Measurements from ENCODE around the gene RRM2. TPM values are rescaled to one million over a fixed set of nuclear protein-coding genes. Genes with fewer than 3 reads are reported as not detected.

RRM2 gene
- total RNA-seq, 1 donor from 2014 or later: 2.3 TPM

DNA sequence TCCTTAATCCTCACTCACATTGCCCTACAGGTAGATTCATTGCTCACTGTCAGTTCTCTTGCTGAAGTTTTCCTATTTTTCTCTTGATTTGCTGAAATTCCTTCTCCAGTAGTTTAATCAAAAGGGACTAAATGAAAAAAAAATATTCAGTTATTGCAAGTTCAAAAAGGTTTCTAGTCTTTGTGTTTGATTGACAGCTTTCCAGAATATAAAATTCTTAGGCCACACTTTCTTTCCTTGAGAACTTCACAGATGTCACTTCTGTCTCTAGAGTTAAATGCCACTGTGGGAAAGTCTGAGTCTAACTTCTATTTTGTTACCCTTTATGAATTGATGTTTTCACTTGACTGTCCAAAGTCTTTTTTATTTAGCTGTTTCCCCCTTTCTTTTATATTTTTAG lies 25.7 kb downstream of the RRM2 start:
- TF ChIP-seq, protein P1, sequence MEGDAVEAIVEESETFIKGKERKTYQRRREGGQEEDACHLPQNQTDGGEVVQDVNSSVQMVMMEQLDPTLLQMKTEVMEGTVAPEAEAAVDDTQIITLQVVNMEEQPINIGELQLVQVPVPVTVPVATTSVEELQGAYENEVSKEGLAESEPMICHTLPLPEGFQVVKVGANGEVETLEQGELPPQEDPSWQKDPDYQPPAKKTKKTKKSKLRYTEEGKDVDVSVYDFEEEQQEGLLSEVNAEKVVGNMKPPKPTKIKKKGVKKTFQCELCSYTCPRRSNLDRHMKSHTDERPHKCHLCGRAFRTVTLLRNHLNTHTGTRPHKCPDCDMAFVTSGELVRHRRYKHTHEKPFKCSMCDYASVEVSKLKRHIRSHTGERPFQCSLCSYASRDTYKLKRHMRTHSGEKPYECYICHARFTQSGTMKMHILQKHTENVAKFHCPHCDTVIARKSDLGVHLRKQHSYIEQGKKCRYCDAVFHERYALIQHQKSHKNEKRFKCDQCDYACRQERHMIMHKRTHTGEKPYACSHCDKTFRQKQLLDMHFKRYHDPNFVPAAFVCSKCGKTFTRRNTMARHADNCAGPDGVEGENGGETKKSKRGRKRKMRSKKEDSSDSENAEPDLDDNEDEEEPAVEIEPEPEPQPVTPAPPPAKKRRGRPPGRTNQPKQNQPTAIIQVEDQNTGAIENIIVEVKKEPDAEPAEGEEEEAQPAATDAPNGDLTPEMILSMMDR (IDR thresholded peaks at IDR 0.05): no peak
- Histone ChIP-seq H3K9me3 (no peaks in the 10 kb centered on the region), H3K27me3 (no peaks in the 10 kb centered on the region), H3K36me3 (no peaks in the 10 kb centered on the region), H3K4me1 (peaks cover 4% of the 10 kb centered on the region), H3K4me3 (no peak overlapping the region), H3K27ac (no peak overlapping the region)
- ATAC-seq: no peak
- no peak for DNase-seq
- intact Hi-C loops (cut with DNase I): no loop called here

DNA sequence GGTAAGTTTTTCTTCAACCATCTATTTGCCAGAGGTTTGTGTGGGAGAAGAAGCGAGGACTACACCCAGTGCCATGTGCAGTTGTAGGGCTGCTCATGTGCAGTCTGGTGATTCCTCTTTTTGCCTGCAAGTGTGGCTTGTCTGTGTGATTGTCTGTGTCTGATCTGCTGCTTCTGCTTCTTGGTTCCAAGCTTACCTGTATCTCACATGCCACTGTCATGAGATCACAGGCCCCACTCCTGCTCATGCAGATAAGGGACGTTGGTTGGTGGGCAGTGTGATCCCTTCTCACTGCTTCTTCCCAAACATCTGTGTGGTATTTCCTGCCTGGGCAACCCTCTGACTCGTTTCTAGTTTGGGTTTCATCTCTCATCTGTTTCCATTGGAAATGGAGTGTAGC lies 27.1 kb downstream of the RRM2 start:
- TF ChIP-seq, protein P1 (IDR thresholded peaks at IDR 0.05): no peak
- DNase-seq: no peak
- no peak overlapping the region for H3K4me3 ChIP-seq
- H3K36me3 ChIP-seq: no peaks in the 10 kb centered on the region
- H3K9me3 ChIP-seq: no peaks in the 10 kb centered on the region
- ATAC-seq: no peak
- H3K4me1 ChIP-seq: no peaks in the 10 kb centered on the region
- H3K27ac ChIP-seq: no peak overlapping the region
- intact Hi-C loops (cut with DNase I): no loop called here
- H3K27me3 ChIP-seq: no peaks in the 10 kb centered on the region

DNA sequence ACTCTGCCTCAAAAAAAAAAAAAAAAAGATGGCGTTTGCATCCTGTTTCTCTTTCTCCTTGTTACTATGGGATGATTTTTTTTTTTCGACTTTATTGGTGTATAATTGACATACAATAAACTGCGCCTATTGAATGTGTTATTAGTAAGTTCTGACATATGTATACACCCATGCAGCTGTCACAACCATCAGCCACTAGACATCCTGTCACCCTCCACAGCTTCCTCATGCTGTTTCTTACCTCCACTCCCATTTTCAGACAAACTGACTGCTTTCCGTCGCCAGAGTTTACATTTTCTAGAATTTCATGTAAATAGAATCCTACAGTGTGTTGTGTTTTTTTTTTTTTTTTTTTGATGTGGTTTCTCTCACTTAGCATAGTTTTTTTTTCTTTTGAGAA lies 27.9 kb downstream of the RRM2 start:
- no peaks in the 10 kb centered on the region for H3K36me3 ChIP-seq
- H3K9me3 ChIP-seq: no peaks in the 10 kb centered on the region
- no peaks in the 10 kb centered on the region for H3K27me3 ChIP-seq
- H3K4me3 ChIP-seq: no peak overlapping the region
- DNase-seq (no peak), ATAC-seq (no peak)
- intact Hi-C loops (cut with DNase I): no loop called here
- TF ChIP-seq, protein P1 (IDR thresholded peaks at IDR 0.05): no peak
- H3K27ac ChIP-seq: no peak overlapping the region
- H3K4me1 ChIP-seq: no peaks in the 10 kb centered on the region

DNA sequence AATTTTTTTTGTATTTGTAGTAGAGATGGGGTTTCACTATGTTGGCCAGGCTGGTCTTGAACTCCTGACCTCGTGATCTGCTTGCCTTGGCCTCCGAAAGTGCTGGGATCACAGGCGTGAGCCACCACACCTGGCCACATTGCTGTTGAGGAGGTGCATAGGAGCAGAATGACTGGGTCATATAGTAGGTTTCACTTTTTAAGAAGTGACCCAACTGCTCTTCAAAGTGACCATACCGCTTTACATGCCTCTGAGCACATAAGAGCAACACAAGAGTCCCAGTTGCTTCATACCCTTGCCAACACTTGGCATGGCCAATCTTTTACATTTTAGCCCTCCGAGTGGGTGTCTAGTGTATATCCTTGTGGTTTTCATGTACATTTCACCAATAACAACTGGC lies 28.9 kb downstream of the RRM2 start:
- H3K4me1 ChIP-seq: no peaks in the 10 kb centered on the region
- DNase-seq (peak; percentile 32), ATAC-seq (peak; percentile 73)
- no peak overlapping the region for H3K4me3 ChIP-seq
- H3K36me3 ChIP-seq: no peaks in the 10 kb centered on the region
- intact Hi-C loops (cut with DNase I): no loop called here
- H3K27me3 ChIP-seq: no peaks in the 10 kb centered on the region
- no peak overlapping the region for H3K27ac ChIP-seq
- TF ChIP-seq, protein P1 (IDR thresholded peaks at IDR 0.05): no peak
- H3K9me3 ChIP-seq: no peaks in the 10 kb centered on the region

DNA sequence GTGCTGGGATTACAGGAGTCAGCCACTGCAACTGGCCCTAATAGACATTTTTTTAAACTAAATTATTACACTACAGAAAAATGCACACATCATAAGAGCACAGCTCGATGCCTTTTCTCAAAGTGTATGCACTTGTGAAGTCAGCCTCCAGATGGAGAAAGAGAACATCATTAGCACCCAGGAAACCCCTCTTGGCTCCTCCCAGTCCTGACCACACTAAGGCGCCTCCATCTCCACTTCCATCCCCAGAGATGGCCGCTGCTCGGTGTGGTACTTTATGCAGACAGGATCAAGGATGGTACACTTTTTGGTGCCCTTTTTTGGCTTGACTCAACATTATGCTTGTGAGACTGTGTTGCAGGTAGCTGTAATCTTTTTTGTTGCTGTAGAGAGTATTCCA lies 34.8 kb downstream of the RRM2 start:
- Histone ChIP-seq H3K9me3 (no peaks in the 10 kb centered on the region), H3K4me1 (no peaks in the 10 kb centered on the region), H3K4me3 (no peak overlapping the region), H3K36me3 (no peaks in the 10 kb centered on the region), H3K27me3 (no peaks in the 10 kb centered on the region), H3K27ac (no peak overlapping the region)
- no peak for DNase-seq
- ATAC-seq: no peak
- TF ChIP-seq, protein P1 (IDR thresholded peaks at IDR 0.05): no peak
- intact Hi-C loops (cut with DNase I): no loop called here

DNA sequence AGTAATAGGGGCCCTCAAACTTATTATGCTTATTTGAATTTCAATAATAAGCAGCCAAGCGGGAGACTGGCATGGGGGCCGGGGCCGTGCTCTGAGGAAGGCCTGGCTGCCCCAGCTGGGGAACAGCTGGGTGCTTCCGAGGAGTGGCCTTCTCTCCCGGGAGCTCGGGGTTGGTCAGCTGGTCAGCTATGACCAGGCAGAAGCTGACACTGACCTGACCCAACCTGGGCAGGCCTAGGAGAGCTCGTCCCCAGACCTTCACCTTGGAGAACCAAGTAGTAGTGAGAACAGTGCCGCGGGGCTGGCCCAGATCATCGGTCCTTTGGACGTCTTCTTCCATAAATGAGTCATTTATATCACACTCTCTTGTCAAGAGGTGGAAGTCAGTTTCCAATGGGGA lies 36.1 kb downstream of the RRM2 start:
- Histone ChIP-seq H3K9me3 (no peaks in the 10 kb centered on the region), H3K36me3 (no peaks in the 10 kb centered on the region), H3K4me1 (no peaks in the 10 kb centered on the region), H3K4me3 (no peak overlapping the region), H3K27ac (no peak overlapping the region), H3K27me3 (no peaks in the 10 kb centered on the region)
- DNase-seq: no peak
- TF ChIP-seq, protein P1 (IDR thresholded peaks at IDR 0.05): no peak
- intact Hi-C loops (cut with DNase I): no loop called here
- ATAC-seq: no peak

Measured in upper lobe of right lung (tissue), 1 donor.